Inflammatory macrophage (primary cell): ENCODE measurements around the gene GLRX3.
"Not testable (repeated sequence)": the region's sequence is repeated elsewhere in the genome, so short reads cannot be mapped to it uniquely, and the experiment has no call there.

Source experiments
- DNase-seq, 2 donors: peaks; one replicate each; pipeline ENCODE4 v3.0.0-alpha.2; 2020 to 2022

The GLRX3 gene

DNA sequence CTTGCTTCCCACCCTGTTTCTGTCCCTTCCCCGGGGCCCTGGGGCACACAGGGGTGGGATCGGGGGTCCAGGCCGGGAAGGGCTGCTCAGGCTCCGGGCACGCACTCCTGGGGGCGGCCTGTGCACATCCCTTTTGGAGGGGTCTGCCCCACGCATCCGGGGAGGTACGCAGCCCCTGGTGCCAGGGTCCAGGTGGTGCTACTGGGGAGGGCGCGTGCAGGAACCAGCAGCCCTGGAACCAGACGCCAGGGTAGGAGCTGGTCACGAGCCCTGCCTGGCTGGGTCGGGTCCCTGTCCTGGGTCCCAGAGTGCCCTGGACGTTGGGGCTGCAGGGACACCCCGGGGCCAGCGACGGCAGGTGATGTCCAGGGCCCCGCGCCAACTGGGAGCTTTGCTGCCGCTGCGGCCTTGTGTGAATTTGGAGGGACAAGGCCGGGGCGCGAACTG, 53.4 kb downstream of the GLRX3 start:
- no peak for DNase-seq

DNA sequence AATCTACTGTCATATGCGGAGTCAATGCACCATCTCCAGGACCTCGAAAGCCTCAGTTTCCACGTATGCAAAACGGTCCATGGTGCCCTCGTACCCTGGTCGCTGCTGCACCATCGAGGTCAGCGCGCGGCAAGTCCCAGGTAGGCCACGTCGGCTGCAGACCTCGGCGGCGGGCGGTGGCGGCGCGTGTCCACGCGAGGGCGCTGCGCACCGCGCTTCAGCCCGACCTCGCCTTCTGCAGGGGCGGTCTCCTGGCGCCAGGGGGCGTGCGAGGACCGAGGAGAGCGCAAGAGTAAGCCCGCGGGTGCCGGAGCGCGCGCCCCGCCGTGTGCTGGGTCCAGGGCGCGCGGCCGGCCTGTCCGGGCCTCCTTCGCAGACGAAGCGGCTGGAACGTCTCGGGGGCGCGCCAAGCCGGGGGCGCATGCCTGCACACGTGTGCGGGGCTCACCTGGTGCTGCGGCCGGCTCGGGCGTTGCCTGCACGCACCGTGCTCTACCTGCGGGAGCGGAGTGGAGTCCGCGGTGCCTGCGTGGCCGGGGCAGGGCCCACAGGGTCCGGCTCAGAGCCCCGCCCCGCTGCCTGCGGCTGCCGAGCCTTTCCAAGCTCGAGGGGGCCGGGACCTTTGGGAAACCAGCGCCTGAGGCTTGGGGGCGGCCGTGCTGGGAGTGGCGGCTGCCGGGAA, 54.0 kb downstream of the GLRX3 start:
- peak; percentile 74 to 86 for DNase-seq

GRCh38 chr10:130190737-130191115, 54.5 kb downstream of the GLRX3 start:
- no peak for DNase-seq

- DNase-seq, result peak in 1 of 2 donors; percentile 7
These were observed 55.2 kb downstream of the GLRX3 start for GRCh38 chr10:130191380-130191779.

- DNase-seq, result no peak
These were observed 56.2 kb downstream of the GLRX3 start for GRCh38 chr10:130192276-130192848.

DNA sequence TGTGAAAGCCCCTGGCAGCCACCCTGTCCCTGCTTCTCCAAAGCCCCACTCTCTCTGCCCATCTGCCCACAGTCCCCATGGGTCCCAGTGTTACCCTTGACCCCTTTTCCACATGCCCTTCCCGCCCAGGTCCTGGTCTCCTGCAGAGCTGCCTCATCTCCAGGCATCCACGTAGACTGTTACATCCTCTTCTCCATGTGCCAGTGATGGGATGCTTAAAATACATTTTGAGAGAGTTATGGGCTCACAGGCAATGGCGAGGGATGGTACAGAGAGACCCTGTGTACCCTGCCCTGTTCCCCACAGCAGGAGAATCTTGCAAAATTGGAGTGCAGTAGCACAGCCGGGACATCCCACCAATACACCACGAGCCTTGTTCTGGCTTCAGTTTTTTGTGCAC, 56.8 kb downstream of the GLRX3 start:
- no peak for DNase-seq

DNA sequence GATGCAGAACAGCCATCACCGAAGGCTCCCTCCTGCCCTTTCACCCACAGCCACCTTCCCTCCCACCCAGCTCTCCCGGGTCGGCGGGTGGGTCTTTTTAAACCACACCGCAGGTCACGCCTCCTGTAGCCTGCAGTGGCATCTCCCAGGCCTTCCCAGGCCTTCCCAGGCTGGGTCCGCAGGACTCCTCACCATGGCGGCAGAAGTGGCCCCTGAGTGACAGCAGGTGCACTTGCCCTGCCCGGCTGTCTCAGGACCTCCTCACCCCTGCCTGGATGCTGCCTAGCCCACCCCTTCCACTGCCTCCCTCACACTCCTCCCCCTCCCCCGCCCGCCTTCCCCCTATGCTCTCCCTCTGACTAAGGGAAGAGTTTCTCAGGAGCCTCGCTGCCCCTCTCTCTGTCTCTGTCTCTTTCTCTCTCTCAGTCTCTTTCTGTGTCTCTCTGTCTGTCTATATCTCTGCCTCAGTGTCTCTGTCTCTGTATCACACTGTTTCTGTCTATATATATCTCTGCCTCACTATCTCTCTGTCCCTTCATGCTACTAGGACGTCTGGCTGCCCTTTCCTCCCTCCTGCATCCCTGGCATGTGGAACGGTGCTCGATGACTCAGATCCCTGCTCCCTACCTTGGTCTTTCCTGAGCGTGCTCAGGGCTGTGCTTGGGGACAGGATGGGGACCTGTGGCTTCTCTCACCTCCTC, 57.5 kb downstream of the GLRX3 start:
- no peak for DNase-seq

DNA sequence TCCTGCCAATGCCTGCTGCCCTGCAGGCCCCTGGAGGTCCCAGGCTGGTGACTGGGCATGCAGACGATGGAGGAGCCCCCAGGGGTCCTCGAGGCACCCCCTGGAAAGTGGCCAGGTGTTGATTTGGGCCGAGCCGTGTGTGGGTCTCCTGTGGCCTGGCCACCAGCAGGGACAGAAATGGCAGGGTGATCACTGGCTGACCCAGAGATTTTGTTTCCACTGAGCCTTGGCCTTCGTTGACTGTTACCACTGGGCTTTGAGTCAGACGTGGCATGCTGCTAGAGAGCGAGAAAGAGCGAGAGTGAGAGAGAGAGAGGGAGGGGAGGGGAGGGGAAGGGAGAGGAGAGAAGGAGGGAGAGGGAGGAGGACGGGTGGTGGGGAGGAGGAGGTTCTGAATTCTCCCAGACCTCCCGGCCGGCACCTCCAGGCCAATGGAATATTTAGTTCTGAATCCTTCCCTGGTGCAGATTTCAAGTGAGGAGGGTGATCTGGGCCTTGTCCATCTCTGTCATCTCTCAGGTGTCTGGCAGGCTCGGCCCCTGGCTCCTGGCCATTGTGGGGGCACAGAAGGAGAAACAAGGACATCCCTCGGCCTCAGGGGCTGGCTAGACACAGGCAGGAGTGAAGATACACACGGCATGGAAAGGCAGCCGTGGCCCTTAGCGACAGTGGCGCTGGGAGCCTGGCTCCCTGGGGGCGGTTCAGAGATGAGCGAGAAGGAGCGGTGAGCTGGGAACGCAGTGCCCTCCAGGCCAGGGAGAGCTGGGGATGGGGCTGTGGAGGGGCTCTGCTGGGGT, 58.2 kb downstream of the GLRX3 start:
- DNase-seq, result no peak

GRCh38 chr10:130194991-130195645, 58.9 kb downstream of the GLRX3 start:
- DNase-seq, result no peak

- DNase-seq, result no peak
These were observed 59.6 kb downstream of the GLRX3 start for GRCh38 chr10:130195746-130196294.

DNA sequence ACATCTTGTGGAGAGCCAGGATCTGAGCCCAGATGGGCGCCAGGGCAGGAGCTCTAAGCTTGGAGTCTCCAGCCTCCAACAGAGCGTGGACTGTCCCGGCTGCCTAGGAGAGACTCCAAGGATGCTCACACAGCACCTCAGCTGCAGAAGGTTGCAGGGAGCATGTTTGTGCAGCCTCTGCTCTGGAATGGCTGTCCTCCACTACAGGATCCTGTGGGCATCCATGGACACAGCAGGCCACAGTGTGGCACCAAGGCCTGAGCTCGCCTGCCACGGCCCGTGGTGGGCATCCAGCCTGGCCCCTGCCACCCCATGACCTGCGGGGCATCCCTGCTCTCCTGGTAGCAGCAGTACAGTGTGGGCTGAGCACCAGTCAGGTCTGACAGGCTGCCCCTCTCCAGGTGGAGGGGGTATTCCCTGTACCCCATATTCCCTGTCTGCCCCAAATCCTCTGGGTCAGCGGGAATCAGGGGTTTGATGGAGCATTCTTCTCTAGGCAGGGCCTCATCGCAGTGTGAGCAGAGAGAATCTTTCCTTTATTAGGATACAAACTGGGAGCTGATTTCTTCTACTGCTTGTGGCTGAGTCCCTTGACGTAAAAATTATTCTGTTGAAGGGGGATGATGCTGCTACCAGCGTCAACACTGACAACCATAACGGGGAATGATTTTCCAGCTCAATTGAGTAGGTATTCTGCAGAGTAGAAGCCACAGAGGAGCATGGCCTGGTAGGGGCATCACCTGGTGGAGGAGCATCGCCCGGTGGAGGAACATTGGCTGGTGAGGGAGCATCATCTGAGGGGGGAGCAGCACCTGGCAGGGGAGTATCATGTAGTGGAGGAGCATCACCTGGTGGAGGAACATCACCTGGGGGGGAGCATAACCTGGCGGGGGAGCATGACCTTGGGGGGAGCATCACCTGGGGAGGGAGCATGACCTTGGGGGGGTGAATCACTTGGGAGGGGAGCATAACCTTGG, 60.6 kb downstream of the GLRX3 start:
- no peak for DNase-seq

DNA sequence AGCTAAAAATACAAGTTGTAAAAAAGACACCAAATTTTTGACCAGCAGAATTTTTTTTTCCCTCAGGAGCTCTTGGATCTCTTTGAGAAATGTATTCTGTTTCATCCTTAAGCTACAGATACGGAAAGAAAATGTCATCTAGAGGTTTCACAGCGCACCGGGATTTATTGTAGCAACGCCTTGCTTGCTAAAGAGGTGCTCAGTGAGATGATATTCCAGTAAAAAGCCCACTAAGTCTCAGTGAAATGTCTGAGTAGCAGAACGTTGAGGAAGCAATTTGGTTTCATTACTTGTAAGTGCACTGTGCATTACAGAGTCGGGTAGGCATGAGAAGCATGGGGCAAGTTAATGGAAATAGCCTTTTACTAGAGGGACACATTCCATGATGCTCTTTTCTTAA, 62.5 kb downstream of the GLRX3 start:
- no peak for DNase-seq

DNA sequence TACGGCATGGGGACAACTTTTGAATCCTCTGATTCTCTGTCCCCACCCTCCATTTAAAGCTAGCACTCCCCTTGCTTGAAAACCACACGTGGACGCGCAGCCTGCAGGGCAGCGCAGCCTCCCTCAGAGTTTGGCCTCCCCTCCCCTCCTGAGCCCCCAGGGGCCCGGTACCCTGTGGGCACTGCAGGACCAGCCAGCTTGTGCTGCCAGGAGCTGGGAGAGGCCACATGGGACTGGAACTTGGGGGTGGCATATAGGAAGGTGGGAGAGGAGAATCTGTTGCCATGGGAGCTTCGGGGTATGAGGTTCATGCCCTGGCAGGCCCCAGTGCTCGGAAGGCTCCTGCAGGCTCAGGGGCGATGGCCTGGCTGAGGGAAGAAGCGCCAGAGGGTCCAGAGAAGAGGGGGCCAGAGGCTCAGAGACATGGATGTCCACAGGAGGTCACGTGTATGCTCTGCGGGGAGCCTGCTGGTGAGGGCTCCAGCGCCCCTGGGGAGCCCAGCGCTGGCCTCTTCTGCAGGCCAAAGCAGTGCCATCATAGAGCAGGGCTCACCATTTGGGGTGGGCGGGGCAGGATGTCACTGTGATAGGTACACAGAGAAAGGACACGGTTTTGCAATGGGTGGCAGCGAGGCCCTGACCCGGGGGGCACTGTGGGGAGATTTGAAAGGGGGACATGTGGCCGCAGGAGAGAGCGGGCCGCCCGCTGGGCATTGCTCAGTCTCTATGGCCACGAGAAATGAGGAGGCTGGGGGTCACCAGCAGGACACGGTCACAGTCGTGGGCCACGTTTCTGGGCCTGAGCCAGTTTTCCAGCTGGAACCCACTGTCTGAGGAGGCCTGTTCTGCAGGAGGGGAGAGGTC, 64.2 kb downstream of the GLRX3 start:
- DNase-seq, result no peak

DNA sequence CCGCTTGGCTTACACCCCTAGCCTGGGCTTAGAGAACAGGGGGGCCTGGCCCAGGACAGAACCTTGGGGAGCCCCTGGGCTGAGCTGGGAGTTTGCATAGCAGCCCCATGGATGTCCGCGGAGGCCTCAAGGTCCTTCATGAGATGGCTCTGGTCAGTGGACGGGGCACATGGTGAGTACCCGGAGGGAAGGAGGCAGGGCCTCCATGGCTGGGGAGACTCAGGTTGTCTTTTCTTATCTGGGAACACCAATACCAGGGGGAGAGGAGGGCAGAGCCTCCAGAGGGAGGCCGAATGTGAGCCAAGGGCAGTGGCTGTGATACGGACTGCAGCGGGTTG, 64.8 kb downstream of the GLRX3 start:
- no peak for DNase-seq

DNA sequence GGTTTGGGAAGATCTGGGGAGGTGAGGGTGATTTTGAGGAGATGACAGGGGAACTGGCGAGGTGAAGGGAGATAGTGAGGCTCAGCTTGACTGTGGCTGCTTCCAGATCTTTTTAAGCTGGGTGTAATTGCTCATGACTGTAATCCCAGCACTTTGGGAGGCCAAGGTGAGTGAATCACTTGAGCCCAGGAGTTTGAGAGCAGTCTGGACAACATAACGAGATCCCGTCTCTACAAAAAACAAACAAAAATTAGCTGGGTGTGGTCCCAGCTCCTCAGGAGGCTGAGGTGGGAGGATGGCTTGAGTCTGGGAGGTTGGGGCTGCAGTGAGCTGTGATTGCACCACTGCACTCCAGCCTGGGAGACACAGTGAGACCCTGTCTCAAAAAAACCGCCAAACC, 66.0 kb downstream of the GLRX3 start:
- DNase-seq, result not testable (repeated sequence)

DNA sequence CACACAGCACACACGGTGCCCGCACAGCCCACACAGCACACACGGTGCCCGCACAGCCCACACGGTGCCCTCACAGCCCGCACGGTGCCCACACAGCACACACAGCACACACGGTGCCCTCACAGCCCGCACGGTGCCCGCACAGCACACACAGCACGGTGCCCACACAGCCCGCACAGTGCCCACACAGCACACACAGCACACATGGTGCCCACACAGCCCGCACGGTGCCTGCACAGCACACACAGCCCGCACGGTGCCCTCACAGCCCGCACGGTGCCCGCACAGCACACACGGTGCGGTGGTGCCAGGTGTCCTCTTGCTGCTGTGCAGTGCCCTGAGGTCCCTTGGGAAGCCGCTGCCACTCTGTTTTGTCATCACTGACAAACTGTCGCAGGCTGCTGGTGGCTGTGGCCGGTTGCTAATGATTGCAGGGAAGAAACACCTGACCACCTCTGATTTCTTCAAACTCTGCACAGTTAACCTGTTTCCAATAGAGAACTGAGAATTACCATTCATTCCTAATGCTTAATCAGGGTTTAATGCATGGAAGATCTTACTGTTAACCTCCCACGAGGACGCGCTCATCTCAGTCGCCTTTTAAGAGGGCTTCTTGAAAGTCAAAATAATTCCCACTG, 66.9 kb downstream of the GLRX3 start:
- no peak for DNase-seq

GRCh38 chr10:130203626-130204025, 67.4 kb downstream of the GLRX3 start:
- DNase-seq, result no peak

DNA sequence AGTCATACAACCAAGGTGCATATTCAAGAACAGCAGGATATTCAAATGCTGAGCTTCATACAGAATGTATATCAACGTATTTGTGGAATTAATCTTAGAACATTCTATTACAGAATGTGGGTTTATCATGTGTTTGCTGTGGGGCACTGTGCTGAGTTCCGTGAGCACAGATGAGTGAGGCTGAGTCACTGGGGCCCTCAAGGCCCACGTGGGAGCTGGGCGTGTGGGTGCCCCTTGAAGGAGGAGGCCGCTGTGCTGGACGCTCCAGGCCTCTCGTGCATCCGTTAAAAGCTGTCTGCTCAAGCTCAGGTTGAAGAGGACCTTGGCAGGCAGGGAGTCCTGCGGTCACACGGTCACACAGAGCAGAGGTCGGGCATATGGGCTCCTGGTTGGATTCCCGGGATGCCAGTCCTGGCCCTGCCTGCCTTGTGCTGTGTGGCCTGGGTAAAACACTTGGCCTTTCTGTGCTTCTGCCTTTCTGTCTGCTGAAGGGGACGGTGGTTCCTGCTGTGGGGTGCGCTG, 70.1 kb downstream of the GLRX3 start:
- no peak for DNase-seq

GRCh38 chr10:130207205-130207604, 71.0 kb downstream of the GLRX3 start:
- DNase-seq, result no peak
